Mammary epithelial cell (primary cell): ENCODE measurements around the gene NOC4L.
"Not testable (repeated sequence)": the region's sequence is repeated elsewhere in the genome, so short reads cannot be mapped to it uniquely, and the experiment has no call there.

ENCODE experiments used
- EZH2 ChIP-seq: IDR thresholded peaks from 2 replicates; pipeline ENCODE4 v1.6.1; 2012; ENCODE audit warnings: low read length, inconsistent platforms, borderline replicate concordance
- TF ChIP-seq, protein P1 (sequence below), 2 donors: IDR thresholded peaks in 1 of 2; conservative IDR thresholded peaks in 1 of 2; 2 replicates each; pipeline ENCODE4 v1.5.1; 2011 to 2012; ENCODE audit warnings: inconsistent platforms in 2 of 2, low read length in 2 of 2, mild to moderate bottlenecking in 2 of 2, control low read depth in 1 of 2, low read depth in 1 of 2; ENCODE audit not compliant: insufficient read depth in 1 of 2; ENCODE audit errors: extremely low read depth in 1 of 2

DNA sequence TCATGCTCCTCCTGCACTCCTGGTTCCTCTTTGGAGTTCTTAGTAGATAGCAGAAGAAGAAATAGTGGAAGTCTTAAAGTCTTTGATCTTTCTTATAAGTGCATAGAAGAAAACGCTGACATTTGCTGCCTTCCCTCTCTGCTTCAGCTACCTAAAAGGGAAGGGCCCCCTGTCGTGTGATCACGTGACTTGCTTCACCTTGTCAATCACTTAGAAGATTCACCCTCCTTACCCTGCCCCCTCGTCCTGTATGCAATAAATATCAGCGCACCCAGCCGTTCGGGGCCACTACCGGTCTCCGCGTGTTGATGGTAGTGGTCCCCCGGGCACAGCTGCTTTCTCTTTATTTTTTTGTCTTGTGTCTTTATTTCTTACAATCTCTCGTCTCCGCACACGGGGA is 41.2 kb upstream of the NOC4L start:
- TF ChIP-seq, protein P1, sequence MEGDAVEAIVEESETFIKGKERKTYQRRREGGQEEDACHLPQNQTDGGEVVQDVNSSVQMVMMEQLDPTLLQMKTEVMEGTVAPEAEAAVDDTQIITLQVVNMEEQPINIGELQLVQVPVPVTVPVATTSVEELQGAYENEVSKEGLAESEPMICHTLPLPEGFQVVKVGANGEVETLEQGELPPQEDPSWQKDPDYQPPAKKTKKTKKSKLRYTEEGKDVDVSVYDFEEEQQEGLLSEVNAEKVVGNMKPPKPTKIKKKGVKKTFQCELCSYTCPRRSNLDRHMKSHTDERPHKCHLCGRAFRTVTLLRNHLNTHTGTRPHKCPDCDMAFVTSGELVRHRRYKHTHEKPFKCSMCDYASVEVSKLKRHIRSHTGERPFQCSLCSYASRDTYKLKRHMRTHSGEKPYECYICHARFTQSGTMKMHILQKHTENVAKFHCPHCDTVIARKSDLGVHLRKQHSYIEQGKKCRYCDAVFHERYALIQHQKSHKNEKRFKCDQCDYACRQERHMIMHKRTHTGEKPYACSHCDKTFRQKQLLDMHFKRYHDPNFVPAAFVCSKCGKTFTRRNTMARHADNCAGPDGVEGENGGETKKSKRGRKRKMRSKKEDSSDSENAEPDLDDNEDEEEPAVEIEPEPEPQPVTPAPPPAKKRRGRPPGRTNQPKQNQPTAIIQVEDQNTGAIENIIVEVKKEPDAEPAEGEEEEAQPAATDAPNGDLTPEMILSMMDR (conservative IDR thresholded peaks at IDR 0.05 in 1 of 2, IDR thresholded peaks at IDR 0.05 in 1 of 2; ENCODE audit: extremely low read depth in 1 of 2, insufficient read depth in 1 of 2, low read depth in 1 of 2, low read length in 2 of 2), result not testable (repeated sequence)
- not testable (repeated sequence) for TF ChIP-seq EZH2
